Muscle layer of duodenum (tissue), 2 donors: ENCODE measurements around the gene NTM.

Experiments
- H3K27ac ChIP-seq: one replicate; pipeline ENCODE4 v1.7.0; 2013; ENCODE audit warnings: mild to moderate bottlenecking, low read length
- H3K27me3 ChIP-seq: one replicate; pipeline ENCODE4 v1.7.0; 2013; ENCODE audit warnings: low read depth, mild to moderate bottlenecking, control low read depth, low read length
- H3K36me3 ChIP-seq, 2 donors: one replicate each; pipeline ENCODE4 v1.7.0; 2013; ENCODE audit warnings: low read length in 2 of 2, control low read depth in 1 of 2, mild to moderate bottlenecking in 1 of 2; ENCODE audit not compliant: insufficient read depth in 2 of 2, control insufficient read depth in 1 of 2
- H3K4me1 ChIP-seq, 2 donors: one replicate each; pipeline ENCODE4 v1.7.0; 2013; ENCODE audit warnings: low read length in 2 of 2, mild to moderate bottlenecking in 2 of 2, control low read depth in 1 of 2, moderate library complexity in 1 of 2; ENCODE audit not compliant: insufficient read depth in 2 of 2, control insufficient read depth in 1 of 2
- H3K4me3 ChIP-seq, 2 donors: one replicate each; pipeline ENCODE4 v1.7.0; 2013; ENCODE audit warnings: low read length in 2 of 2, low read depth in 1 of 2, mild to moderate bottlenecking in 1 of 2
- H3K9me3 ChIP-seq, 2 donors: one replicate each; pipeline ENCODE4 v1.7.0; 2013; ENCODE audit warnings: low read length in 2 of 2, control low read depth in 1 of 2, mild to moderate bottlenecking in 1 of 2; ENCODE audit not compliant: control insufficient read depth in 1 of 2
- donor health status: healthy.

Gene NTM

GRCh38 chr11:131632971-131633370, 262.6 kb downstream of the NTM start:
- no peaks in the 10 kb centered on the region for H3K4me1 ChIP-seq
- H3K9me3 ChIP-seq: no peaks in the 10 kb centered on the region

GRCh38 chr11:131633921-131634715, 263.7 kb downstream of the NTM start:
- Histone ChIP-seq H3K4me3 (no peak overlapping the region), H3K27ac (no peak overlapping the region), H3K27me3 (no peaks in the 10 kb centered on the region), H3K9me3 (no peaks in the 10 kb centered on the region), H3K36me3 (no peaks in the 10 kb centered on the region), H3K4me1 (no peaks in the 10 kb centered on the region)

More at GRCh38 chr11:131632971-131633370, 262.6 kb downstream of the NTM start:
- no peak overlapping the region for H3K4me3 ChIP-seq
- no peaks in the 10 kb centered on the region for H3K27me3 ChIP-seq
- H3K27ac ChIP-seq: no peak overlapping the region
- H3K36me3 ChIP-seq: no peaks in the 10 kb centered on the region

- no peak overlapping the region for H3K27ac ChIP-seq
- H3K4me1 ChIP-seq: no peaks in the 10 kb centered on the region
- H3K27me3 ChIP-seq: no peaks in the 10 kb centered on the region
- H3K9me3 ChIP-seq: no peaks in the 10 kb centered on the region
- H3K36me3 ChIP-seq: no peaks in the 10 kb centered on the region
- H3K4me3 ChIP-seq: no peak overlapping the region
Observed at GRCh38 chr11:131637469-131638175, 267.2 kb downstream of the NTM start.

GRCh38 chr11:131638889-131639288, 268.5 kb downstream of the NTM start:
- H3K4me1 ChIP-seq: no peaks in the 10 kb centered on the region
- H3K27ac ChIP-seq: no peak overlapping the region
- H3K4me3 ChIP-seq: no peak overlapping the region
- no peaks in the 10 kb centered on the region for H3K27me3 ChIP-seq
- no peaks in the 10 kb centered on the region for H3K9me3 ChIP-seq
- H3K36me3 ChIP-seq: no peaks in the 10 kb centered on the region

- Histone ChIP-seq H3K9me3 (no peaks in the 10 kb centered on the region), H3K27me3 (no peaks in the 10 kb centered on the region), H3K27ac (no peak overlapping the region), H3K4me3 (no peak overlapping the region), H3K4me1 (no peaks in the 10 kb centered on the region), H3K36me3 (no peaks in the 10 kb centered on the region)
Observed at GRCh38 chr11:131640320-131640719, 269.9 kb downstream of the NTM start.

GRCh38 chr11:131642756-131643531, 272.5 kb downstream of the NTM start:
- Histone ChIP-seq H3K27ac (no peak overlapping the region), H3K27me3 (no peaks in the 10 kb centered on the region), H3K36me3 (no peaks in the 10 kb centered on the region), H3K4me3 (no peak overlapping the region), H3K9me3 (peaks cover 0 to under 1% of the 10 kb centered on the region in 2 donors), H3K4me1 (no peaks in the 10 kb centered on the region)

GRCh38 chr11:131644204-131644795, 273.9 kb downstream of the NTM start:
- no peaks in the 10 kb centered on the region for H3K4me1 ChIP-seq
- H3K36me3 ChIP-seq: no peaks in the 10 kb centered on the region
- H3K27ac ChIP-seq: no peak overlapping the region
- H3K4me3 ChIP-seq: no peak overlapping the region
- no peaks in the 10 kb centered on the region for H3K27me3 ChIP-seq
- H3K9me3 ChIP-seq: peaks cover 0 to 3% of the 10 kb centered on the region in 2 donors

GRCh38 chr11:131645237-131645636, 274.8 kb downstream of the NTM start:
- no peak overlapping the region for H3K27ac ChIP-seq
- no peak overlapping the region for H3K4me3 ChIP-seq
- peaks cover 0 to 3% of the 10 kb centered on the region in 2 donors for H3K9me3 ChIP-seq
- no peaks in the 10 kb centered on the region for H3K27me3 ChIP-seq
- no peaks in the 10 kb centered on the region for H3K36me3 ChIP-seq
- no peaks in the 10 kb centered on the region for H3K4me1 ChIP-seq

GRCh38 chr11:131649856-131650255, 279.4 kb downstream of the NTM start:
- H3K9me3 ChIP-seq: peaks cover 0 to 3% of the 10 kb centered on the region in 2 donors
- H3K36me3 ChIP-seq: no peaks in the 10 kb centered on the region
- no peaks in the 10 kb centered on the region for H3K27me3 ChIP-seq

GRCh38 chr11:131652231-131652630, 281.8 kb downstream of the NTM start:
- Histone ChIP-seq H3K4me1 (no peaks in the 10 kb centered on the region), H3K27me3 (no peaks in the 10 kb centered on the region), H3K36me3 (no peaks in the 10 kb centered on the region), H3K4me3 (no peak overlapping the region), H3K9me3 (peaks cover 0 to 3% of the 10 kb centered on the region in 2 donors), H3K27ac (no peak overlapping the region)

More at GRCh38 chr11:131649856-131650255, 279.4 kb downstream of the NTM start:
- Histone ChIP-seq H3K27ac (no peak overlapping the region), H3K4me1 (no peaks in the 10 kb centered on the region), H3K4me3 (no peak overlapping the region)

- no peak overlapping the region for H3K4me3 ChIP-seq
- no peak overlapping the region for H3K27ac ChIP-seq
- H3K4me1 ChIP-seq: no peaks in the 10 kb centered on the region
- no peaks in the 10 kb centered on the region for H3K9me3 ChIP-seq
- H3K36me3 ChIP-seq: no peaks in the 10 kb centered on the region
- H3K27me3 ChIP-seq: no peaks in the 10 kb centered on the region
Observed at GRCh38 chr11:131653260-131653659, 282.8 kb downstream of the NTM start.
